Cardiac fibroblast (primary cell): ENCODE measurements around the gene SCN3A.

ENCODE experiments used
- DNase-seq, 2 donors: peaks; one replicate each; pipeline versions ENCODE4 v3.0.0 to v3.0.0-alpha.2; 2010; ENCODE audit warnings: low read depth in 2 of 2
- H3K4me3 ChIP-seq, 2 donors: replicated peaks in 1 of 2; 1 replicate in 1 of 2; 2 replicates in 1 of 2; pipeline ENCODE4 v1.5.1; 2011; ENCODE audit warnings: low read depth in 2 of 2, low read length in 2 of 2, mild to moderate bottlenecking in 2 of 2, moderate library complexity in 1 of 2
- TF ChIP-seq, protein P1 (sequence below): IDR thresholded peaks from one replicate; pipeline ENCODE4 v1.5.1; 2011; ENCODE audit warnings: low read depth, mild to moderate bottlenecking, low read length, inconsistent platforms

SCN3A gene

DNA sequence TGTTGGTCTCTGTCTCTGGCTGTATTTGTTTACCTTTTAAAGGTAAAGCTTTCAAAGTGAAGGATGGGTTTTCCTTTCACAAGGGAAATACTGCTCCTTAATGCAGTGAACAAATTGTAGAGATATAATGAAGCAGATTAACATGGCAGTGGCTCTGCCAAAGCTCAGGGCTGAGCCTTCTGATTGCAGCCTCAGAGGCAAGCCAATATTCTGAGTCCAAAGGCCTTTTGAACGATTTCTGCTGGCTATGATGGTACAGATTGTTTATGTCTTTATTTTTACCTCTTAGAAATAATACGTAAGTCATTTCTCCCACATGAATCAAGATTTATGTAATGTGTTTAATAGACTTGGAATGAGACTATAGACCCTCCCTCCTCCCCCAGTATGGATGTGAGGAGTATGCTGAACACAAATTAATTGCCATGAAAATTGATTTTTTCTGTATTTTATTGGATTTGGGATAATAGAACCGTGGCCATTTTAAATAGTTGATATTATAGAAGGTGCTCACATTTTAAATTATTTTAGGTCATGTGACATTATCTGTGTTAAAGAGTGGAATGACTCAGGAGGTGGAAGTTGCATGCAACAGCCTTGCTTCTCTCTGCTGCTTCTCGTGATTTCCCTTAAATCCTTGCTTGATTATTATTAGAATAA lies 36.1 kb upstream of the SCN3A start:
- DNase-seq = no peak
- no peak overlapping the region for H3K4me3 ChIP-seq
- TF ChIP-seq, protein P1, sequence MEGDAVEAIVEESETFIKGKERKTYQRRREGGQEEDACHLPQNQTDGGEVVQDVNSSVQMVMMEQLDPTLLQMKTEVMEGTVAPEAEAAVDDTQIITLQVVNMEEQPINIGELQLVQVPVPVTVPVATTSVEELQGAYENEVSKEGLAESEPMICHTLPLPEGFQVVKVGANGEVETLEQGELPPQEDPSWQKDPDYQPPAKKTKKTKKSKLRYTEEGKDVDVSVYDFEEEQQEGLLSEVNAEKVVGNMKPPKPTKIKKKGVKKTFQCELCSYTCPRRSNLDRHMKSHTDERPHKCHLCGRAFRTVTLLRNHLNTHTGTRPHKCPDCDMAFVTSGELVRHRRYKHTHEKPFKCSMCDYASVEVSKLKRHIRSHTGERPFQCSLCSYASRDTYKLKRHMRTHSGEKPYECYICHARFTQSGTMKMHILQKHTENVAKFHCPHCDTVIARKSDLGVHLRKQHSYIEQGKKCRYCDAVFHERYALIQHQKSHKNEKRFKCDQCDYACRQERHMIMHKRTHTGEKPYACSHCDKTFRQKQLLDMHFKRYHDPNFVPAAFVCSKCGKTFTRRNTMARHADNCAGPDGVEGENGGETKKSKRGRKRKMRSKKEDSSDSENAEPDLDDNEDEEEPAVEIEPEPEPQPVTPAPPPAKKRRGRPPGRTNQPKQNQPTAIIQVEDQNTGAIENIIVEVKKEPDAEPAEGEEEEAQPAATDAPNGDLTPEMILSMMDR = no peak

DNA sequence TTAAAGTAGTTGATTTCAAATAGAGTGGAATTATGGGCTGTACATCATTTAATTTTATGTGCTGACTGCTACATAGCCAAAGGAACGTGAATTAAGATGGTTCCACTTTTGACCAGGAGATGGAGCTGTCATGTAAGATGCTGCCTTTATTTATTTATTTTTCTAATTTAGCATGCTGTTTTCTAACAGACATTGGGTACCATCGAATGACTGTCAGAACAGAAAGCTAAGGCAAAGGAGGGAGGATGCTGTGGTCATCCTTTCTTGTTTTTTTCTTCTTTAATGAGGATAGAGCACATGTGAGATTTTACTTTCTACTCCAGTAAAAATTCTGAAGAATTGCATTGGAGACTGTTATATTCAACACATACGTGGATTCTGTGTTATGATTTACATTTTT lies 35.4 kb upstream of the SCN3A start, which contains the start of gene SCN2A:
TSS of gene SCN2A (plus strand) at position 185 of the 400 bp plus-strand sequence. CDS start 56,410 bp downstream, outside the sequence.
- no peak within 1 kb of the TSS for H3K4me3 ChIP-seq
- TF ChIP-seq, protein P1 = peak; percentile 61
- DNase-seq = peak; percentile 71 to 83

DNA sequence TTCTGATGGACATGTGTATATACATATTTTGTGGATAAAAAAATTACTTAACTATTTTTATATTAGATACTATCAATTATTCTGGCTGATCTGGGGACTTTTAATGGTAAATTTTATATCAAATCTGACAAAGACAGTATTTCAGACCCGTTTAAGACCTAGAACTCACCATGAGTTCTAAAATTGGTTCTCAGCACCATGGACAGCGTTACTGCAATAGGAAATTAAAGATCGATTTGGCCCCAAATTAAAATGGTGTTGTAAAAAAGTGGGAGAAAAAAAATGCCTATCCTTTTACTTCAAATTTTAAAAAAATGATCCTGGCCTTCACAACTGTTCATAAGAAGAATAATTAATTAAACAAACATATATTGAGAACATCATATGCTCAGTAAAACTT lies 34.4 kb upstream of the SCN3A start:
- TF ChIP-seq, protein P1 = no peak
- DNase-seq = peak; percentile 15 to 38
- no peak overlapping the region for H3K4me3 ChIP-seq

DNA sequence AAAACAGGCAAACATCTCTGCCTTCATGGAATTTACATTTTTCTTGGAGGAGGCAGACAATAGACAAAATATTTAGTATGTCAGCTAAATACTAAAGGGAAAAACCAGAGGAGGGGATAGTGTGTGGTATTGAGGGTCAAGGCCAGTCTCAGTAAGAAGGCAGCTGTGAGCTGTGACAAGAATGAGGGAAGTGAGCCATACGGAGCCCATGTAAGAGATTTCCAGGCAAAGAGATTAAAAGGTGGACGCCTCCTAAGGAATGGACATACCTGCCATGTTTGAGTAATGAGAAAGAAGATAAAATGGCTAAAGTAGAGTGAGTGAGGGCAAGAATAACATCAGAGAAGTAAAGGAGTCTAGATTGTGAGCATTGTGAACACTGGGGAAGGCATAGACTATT lies 33.2 kb upstream of the SCN3A start:
- H3K4me3 ChIP-seq = no peak overlapping the region
- no peak for DNase-seq
- TF ChIP-seq, protein P1 = no peak

DNA sequence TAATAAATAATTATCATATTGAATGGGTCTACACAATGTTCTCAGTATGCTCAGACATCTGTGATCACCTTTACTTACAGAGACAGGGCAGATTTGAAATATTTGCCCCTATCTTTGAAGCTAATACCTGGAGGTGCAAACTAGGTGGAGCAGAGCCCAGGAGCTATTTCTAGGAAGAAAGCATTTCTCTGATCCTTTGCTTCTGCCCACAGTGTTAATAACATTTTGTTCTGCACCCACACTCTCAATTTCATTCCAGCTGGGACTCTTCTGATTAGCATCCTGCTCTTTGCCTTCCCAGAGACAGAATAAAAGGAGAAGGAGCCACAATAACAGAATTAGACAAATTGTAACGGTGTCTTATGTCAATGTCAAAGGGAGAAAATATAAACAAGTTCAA lies 23.7 kb upstream of the SCN3A start:
- TF ChIP-seq, protein P1 = no peak
- DNase-seq = no peak
- no peak overlapping the region for H3K4me3 ChIP-seq

DNA sequence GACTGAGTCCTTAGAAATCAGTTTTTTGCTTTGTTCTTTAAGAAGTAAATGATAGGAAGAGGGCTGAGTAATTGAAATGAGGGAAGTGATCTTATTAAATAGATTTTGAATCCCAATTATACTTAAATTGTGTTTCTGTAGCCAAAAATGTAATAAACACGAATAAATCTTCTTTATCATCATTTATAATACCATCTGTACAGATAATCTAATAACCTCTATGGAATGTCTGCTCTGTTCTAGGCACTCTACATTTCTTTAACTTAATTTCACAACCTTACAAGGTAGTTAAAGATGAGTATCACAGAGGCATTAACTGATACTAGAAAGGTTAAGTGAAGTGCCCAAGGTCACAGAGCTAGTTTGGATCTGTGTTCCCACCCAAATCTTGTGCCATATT lies 21.1 kb upstream of the SCN3A start:
- no peak overlapping the region for H3K4me3 ChIP-seq
- TF ChIP-seq, protein P1 = no peak

DNA sequence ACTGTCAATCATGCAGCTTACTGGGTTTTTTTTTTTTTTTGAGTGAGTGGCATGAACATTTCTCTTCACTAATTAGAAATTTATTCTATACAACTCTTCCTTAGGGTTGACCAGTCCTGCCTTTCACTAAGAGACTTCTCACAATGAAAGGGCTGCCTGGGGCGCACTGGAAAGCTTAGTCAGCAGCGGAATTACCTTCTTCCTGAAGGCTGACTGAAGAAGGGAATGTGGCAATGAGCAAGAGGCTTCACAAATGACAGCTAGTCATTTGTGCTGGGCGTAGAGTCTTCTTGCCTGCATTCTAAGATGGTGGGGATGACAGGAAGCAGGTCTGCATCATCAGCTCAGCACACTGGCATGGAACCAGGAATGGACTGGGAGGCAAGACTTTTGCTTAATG lies 15.6 kb upstream of the SCN3A start:
- DNase-seq = peak in 1 of 2 donors; percentile 8
- no peak overlapping the region for H3K4me3 ChIP-seq
- TF ChIP-seq, protein P1 = no peak

More for the DNA sequence above, 21.1 kb upstream of the SCN3A start:
- no peak for DNase-seq
